Stromal cell of bone marrow (primary cell): ENCODE data around the gene NCOR2.

ENCODE experiments used
- DNase-seq: peaks from one replicate; pipeline ENCODE4 v3.0.0-alpha.2; 2012; ENCODE audit warnings: low read depth

Gene NCOR2

DNA sequence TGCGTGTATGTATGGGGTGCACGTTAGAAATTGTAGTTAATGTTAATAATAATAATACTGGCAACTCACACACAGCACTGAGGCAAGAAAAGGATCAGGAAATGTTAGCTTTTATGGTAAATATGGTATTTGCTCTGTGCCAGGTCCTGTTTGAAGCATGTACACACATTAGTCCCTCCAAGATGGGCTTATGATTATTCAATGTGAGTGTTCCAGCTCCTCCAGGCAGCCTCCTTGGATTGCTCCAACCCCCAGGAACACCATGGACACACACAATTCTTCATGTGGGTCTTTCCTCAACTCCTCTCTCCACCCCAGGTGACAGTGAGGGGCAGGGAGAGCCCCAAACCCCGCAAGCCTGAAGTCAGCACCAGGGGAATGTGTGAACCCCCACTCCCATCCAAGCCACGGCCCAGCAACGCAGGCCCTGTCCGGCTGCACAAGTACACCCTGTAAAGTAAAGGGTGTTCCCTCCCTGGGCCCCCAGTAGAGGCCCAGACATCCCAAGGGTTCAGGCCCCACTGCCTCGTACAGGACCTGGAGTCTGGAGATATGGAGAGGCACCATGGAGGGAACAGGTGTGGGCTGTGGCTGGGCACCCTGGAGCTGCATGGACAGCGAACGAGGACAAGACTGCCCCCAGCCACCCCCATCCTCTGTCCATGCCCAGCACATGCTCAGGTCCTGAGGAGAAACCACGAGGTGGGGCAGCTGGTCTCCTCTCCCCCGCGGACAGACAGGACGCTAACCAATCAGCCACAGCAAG, 41.3 kb downstream of the NCOR2 start:
- DNase-seq: no peak

GRCh38 chr12:124525455-124525854, 42.0 kb downstream of the NCOR2 start:
- DNase-seq: no peak

- DNase-seq: peak; percentile 80
Observed at GRCh38 chr12:124524231-124524925, 43.0 kb downstream of the NCOR2 start.

- DNase-seq: no peak
Observed at GRCh38 chr12:124523071-124523470, 44.3 kb downstream of the NCOR2 start.

DNA sequence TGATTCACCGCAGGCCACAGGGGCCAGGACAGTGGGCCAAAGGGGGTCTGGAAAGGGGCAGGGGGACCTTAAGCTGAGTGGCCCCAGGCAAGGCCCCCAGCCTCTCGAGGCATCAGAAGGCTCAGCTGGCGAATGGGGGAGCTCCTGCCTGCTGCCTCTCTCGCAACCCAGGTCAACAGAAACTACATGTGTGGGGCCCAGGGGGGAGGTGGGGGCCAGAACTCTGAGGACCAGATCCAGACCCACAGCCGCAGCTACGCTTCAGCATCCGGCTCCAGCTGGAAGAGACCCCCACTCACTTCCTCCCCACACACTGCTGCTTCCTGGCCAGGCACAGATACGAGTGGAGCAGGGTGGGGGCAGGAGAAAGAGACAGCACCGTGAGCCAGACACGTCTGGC, 46.5 kb downstream of the NCOR2 start:
- no peak for DNase-seq

DNA sequence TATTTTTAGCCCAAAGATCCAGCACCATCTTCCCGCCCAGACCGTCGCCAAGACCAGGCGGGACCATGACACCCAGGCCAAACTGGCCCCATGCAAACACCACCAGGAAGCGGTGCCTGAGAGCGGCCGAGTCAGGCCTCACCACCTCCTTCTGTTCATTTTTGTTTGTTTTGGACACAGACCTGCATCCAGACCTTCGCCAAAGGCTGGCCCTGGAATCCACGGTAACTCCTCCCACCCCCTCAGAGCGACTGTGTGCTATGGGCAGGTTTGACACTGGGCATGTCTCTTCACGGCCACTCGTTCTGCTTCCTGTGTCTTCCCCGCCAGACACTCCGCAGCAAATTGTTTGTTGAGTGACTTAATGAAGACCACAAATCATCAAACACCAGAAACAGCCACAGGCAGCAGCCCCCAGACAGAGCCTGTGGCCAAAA, 47.1 kb downstream of the NCOR2 start:
- DNase-seq: no peak

- DNase-seq: no peak
Observed at GRCh38 chr12:124519746-124520145, 47.7 kb downstream of the NCOR2 start.

- DNase-seq: peak; percentile 100
Observed at GRCh38 chr12:124518051-124518932, 49.1 kb downstream of the NCOR2 start.
